K562 (cell line): ENCODE results near the gene CLCNKA. TPM values are rescaled to one million over a fixed set of nuclear protein-coding genes. Genes with fewer than 3 reads are reported as not detected.

ENCODE experiments used
- EGR1 ChIP-seq: fragments of 450-650 bp; conservative IDR thresholded peaks from 2 replicates; pipeline ENCODE4 v1.6.1; 2017; ENCODE audit warnings: mild to moderate bottlenecking
- FOXJ3 ChIP-seq: sonication (generic); formaldehyde crosslinking; IDR thresholded peaks from 2 replicates; pipeline ENCODE4 v1.4.0; 2020; ENCODE audit warnings: mild to moderate bottlenecking, missing genetic modification reagents
- POLR2B ChIP-seq: fragments of 450-650 bp; IDR thresholded peaks from 2 replicates; pipeline ENCODE4 v1.6.1; 2018; ENCODE audit warnings: low read depth; ENCODE audit not compliant: partially characterized antibody
- PRMT5 ChIP-seq: sonication (generic); formaldehyde crosslinking; IDR thresholded peaks from 2 replicates; pipeline ENCODE4 v1.5.0; 2020; ENCODE audit warnings: missing genetic modification reagents
- REST ChIP-seq, 2 experiments: fragments of 450-650 bp; formaldehyde crosslinking in 1 of 2; IDR thresholded peaks; 2 replicates each; pipeline versions ENCODE4 v1.4.0 to v1.6.1; 2014 to 2020; ENCODE audit warnings: mild to moderate bottlenecking in 2 of 2, borderline replicate concordance in 1 of 2, low read depth in 1 of 2
- RFX1 ChIP-seq: fragments of 450-650 bp; IDR thresholded peaks from 2 replicates; pipeline ENCODE4 v1.6.1; 2016; ENCODE audit warnings: mild to moderate bottlenecking, moderate library complexity
- SREBF1 ChIP-seq: fragments of 150-350 bp; IDR thresholded peaks from 2 replicates; pipeline ENCODE4 v1.6.1; 2014; ENCODE audit warnings: antibody characterized with exemption, low read depth, low read length, borderline replicate concordance
- ZNF780A ChIP-seq: fragments of 250-450 bp; sonication (Bioruptor Pico); IDR thresholded peaks from 2 replicates; pipeline ENCODE4 v1.5.0; 2021; ENCODE audit warnings: mild to moderate bottlenecking
- polyA plus RNA-seq, 8 experiments: library from polyadenylated mRNA; depleted of rRNA in 4 of 8; stranded (reverse) in 5 of 8; unstranded in 3 of 8; fragments of >200 nt; fragmentation: Nextera tagmentation in 2 of 8; fragmentation: Illumina TruSeq in 1 of 8; extraction: Ambion mirVana in 2 of 8; extraction: Trizol in 1 of 8; gene quantifications; 2 replicates each; pipeline versions ENCODE4 v1.2.1 to v1.2.3, GENCODE V29; 2011 to 2014; ENCODE audit warnings: inconsistent platforms in 1 of 8, missing spikeins in 1 of 8
- total RNA-seq, 7 experiments: library from RNA; depleted of rRNA in 6 of 7; stranded (reverse); fragments of >200 nt in 6 of 7; fragmentation: Illumina TruSeq in 2 of 7; extraction: Trizol in 2 of 7; gene quantifications; 2 replicates each; pipeline versions ENCODE4 v1.2.1 to v1.2.3, GENCODE V29; 2011 to 2021; ENCODE audit warnings: low replicate concordance in 1 of 7
- TF ChIP-seq, protein P1 (sequence below), 3 experiments: IDR thresholded peaks in 2 of 3; conservative IDR thresholded peaks in 1 of 3; 2 replicates each; pipeline ENCODE4 v1.5.1; 2011 to 2012; ENCODE audit warnings: low read length in 3 of 3, mild to moderate bottlenecking in 3 of 3, control low read depth in 2 of 3, improper control_type of control experiment in 1 of 3, inconsistent platforms in 1 of 3, low read depth in 1 of 3, mixed read lengths in 1 of 3, moderate library complexity in 1 of 3; ENCODE audit not compliant: insufficient read depth in 2 of 3
- TF ChIP-seq, protein P2 (sequence below): fragments of 150-350 bp; IDR thresholded peaks from 2 replicates; pipeline ENCODE4 v1.6.1; 2014; ENCODE audit warnings: low read depth, mild to moderate bottlenecking, low read length, borderline replicate concordance

Gene CLCNKA
- total and polyA plus RNA-seq, 9 of the 15 experiments (the other 6 are each of a cell fraction or from before 2014, with no cell fraction given) = 0.03 to 0.37 (median 0.10) TPM; not detected in 3

GRCh38 chr1:15975358-15975804, 46.5 kb upstream of the CLCNKA start (continued):
- TF ChIP-seq, protein P1, sequence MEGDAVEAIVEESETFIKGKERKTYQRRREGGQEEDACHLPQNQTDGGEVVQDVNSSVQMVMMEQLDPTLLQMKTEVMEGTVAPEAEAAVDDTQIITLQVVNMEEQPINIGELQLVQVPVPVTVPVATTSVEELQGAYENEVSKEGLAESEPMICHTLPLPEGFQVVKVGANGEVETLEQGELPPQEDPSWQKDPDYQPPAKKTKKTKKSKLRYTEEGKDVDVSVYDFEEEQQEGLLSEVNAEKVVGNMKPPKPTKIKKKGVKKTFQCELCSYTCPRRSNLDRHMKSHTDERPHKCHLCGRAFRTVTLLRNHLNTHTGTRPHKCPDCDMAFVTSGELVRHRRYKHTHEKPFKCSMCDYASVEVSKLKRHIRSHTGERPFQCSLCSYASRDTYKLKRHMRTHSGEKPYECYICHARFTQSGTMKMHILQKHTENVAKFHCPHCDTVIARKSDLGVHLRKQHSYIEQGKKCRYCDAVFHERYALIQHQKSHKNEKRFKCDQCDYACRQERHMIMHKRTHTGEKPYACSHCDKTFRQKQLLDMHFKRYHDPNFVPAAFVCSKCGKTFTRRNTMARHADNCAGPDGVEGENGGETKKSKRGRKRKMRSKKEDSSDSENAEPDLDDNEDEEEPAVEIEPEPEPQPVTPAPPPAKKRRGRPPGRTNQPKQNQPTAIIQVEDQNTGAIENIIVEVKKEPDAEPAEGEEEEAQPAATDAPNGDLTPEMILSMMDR (IDR thresholded peaks at IDR 0.05 in 2 of 3, conservative IDR thresholded peaks at IDR 0.05 in 1 of 3; ENCODE audit: insufficient read depth in 2 of 3, low read depth in 1 of 3, low read length in 3 of 3) = peak; percentile 41 to 77 (median 49); a peak in 5 of 6 replicates
- TF ChIP-seq PRMT5 (CRISPR knock-in tag) (no peak), ZNF780A (no peak), SREBF1 (no peak), REST (IDR thresholded peaks at IDR 0.05; ENCODE audit: borderline replicate concordance) (peak; percentile 35; the same call in 1 of the 2 replicates), REST (CRISPR knock-in tag; IDR thresholded peaks at IDR 0.05; ENCODE audit: low read depth) (no peak), FOXJ3 (no peak), EGR1 (peak; percentile 90), POLR2B (no peak), RFX1 (no peak)
- TF ChIP-seq, protein P2, sequence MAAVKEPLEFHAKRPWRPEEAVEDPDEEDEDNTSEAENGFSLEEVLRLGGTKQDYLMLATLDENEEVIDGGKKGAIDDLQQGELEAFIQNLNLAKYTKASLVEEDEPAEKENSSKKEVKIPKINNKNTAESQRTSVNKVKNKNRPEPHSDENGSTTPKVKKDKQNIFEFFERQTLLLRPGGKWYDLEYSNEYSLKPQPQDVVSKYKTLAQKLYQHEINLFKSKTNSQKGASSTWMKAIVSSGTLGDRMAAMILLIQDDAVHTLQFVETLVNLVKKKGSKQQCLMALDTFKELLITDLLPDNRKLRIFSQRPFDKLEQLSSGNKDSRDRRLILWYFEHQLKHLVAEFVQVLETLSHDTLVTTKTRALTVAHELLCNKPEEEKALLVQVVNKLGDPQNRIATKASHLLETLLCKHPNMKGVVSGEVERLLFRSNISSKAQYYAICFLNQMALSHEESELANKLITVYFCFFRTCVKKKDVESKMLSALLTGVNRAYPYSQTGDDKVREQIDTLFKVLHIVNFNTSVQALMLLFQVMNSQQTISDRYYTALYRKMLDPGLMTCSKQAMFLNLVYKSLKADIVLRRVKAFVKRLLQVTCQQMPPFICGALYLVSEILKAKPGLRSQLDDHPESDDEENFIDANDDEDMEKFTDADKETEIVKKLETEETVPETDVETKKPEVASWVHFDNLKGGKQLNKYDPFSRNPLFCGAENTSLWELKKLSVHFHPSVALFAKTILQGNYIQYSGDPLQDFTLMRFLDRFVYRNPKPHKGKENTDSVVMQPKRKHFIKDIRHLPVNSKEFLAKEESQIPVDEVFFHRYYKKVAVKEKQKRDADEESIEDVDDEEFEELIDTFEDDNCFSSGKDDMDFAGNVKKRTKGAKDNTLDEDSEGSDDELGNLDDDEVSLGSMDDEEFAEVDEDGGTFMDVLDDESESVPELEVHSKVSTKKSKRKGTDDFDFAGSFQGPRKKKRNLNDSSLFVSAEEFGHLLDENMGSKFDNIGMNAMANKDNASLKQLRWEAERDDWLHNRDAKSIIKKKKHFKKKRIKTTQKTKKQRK = no peak
